ENCODE measurements around the gene FAM72B.
A peak's percentile ranks its signal among the peaks of the same experiment; 100 is the strongest.
"Not testable (repeated sequence)": the region's sequence is repeated elsewhere in the genome, so short reads cannot be mapped to it uniquely, and the experiment has no call there.

The FAM72B gene

DNA sequence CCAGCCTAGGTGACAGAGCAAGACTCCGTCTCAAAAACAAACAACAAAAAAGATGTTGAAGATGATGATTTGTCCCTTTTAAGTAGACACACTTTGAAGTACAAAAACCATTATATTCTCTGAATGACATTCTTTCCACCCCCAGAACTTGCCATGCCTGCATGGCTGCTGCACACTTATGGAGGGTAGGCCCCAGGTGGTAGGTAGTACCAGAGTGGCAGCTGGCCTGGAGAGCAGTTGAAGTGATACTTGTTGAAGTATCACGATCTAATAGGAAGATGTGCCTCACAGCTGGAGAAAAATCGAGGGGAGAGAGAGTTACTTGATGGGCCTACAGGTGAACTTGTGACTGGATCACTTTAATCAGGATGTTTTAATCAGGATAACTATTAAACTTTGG is 15.6 kb upstream of the FAM72B start:
- not testable (repeated sequence) for DNase-seq

DNA sequence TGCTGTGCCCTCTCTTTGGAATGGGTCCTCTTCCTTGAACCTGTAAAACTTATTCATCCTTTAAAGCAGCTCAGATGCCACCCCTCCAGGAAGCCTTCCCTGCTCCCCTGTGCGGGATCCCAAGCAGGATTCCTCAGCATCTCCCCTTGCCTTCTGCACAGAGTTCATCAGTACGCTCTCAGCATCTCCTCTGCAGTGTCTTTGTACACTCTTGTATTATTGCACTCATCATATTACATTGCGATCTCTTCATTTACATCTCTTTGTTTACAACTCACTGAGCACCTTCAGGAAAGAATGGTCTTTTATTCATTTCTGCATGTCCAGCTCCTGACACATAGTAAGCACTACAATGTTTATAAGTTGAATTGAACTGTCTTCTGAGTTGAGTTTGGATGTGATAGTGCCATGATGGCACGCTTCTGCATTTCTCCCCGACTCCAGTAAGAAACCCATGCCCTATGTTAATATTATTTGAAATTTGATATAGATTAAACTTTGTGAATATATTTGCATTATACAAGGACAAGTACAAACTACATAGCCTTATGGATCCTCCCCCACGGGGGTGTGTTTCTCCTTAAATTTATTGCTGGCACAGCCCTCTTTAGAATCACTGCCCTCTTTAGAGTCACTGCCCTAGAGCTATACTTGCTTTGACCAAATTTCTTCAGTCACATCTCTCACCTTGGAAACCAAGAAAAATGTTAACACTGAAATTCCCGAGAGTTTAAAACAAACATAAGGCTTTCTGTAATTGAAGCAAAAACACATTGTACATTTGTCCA is 13.1 kb upstream of the FAM72B start:
- not testable (repeated sequence) for DNase-seq

- DNase-seq = not testable (repeated sequence)
These were observed 8.4 kb upstream of the FAM72B start for GRCh38 chr1:121192512-121192911.

- DNase-seq = not testable (repeated sequence)
These were observed 3.8 kb upstream of the FAM72B start for GRCh38 chr1:121187914-121188313.

GRCh38 chr1:121186191-121186590 is 2.1 kb upstream of the FAM72B start:
- not testable (repeated sequence) for DNase-seq

GRCh38 chr1:121185140-121185708 is 1.1 kb upstream of the FAM72B start:
- DNase-seq = not testable (repeated sequence)

- peak; percentile 3 for DNase-seq
These were observed 273 bp downstream of the FAM72B start for GRCh38 chr1:121183867-121184266.

DNA sequence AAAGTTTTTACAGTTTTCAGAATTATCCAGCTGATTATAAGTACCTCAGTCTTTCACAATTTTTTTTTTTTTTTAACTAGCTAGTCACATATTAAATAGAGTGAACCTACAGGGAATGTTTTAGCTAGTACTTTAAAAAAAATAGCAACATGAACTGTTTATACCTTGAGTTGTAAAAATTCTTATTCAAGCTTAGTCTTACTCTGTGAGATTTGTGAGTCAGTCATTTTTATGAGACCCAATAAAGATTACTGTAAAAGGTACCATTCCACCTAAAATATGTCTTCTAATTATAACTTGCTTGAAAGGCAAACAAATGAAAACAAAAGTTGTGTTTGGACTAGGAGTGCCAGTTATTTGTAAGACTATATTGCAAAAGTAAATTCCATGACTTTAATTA is 5.9 kb downstream of the FAM72B start:
- not testable (repeated sequence) for DNase-seq

DNA sequence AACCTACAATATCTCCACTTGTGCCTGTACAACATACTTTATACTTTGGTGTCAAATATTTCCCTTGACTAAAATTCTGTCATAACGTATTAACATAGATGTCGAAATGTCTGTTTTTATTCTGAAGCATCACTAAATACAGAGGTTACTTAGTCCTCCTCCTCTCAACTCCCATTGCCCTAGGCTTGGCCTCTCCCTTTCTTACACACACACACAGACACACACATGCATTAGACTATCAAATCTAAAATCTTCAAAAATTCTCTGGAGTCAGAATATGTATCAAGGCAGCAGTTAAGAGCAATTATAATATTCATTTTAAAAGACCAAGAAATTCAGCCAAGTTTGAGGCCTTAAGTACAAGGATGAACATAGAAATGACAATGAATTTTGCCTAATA is 7.5 kb downstream of the FAM72B start:
- not testable (repeated sequence) for DNase-seq

DNA sequence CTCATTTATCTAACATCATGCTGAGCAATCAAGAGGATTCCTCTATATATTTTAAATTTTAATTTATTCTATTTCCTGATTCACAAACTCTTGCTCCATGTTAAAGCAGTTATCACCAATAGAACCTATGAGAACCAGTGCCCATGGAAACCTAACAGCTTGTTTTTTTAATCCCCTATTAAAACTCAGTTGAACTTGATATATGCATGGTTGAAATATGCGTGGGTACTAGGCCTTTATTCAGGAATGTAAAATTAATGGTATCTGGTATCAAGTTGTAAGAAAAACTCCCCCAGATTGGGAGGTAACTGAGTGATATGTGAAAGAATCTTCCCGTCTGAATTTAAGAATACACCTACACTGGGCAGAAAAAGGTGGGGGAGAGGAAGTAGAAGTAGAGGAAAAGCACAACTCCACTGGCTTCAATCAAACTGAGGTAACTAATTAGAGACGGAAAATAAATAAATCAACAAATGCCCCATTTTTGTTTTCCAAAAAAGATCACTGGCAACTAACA is 15.9 kb downstream of the FAM72B start:
- not testable (repeated sequence) for DNase-seq

- not testable (repeated sequence) for DNase-seq
These were observed 16.9 kb downstream of the FAM72B start for GRCh38 chr1:121167225-121167738.

DNA sequence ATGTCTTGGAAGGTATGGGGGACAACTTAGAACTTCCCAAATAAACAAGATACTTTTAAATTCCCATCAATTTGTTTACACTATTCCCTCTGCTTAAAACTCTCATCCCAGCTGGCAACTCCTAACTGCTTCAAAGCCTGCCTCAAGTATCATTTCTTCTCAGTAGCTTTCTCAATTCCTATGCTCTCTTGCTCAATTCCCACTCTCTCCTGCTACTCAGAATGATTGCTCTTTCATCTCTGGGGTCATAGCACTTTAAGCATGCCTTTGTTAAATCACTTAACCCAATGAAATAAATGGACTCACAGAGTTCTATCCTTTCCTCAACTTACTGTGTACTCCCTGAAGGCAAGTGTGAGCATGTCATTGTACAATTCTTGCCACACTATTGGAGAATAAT is 18.8 kb downstream of the FAM72B start:
- not testable (repeated sequence) for DNase-seq

GRCh38 chr1:121163850-121164757 is 20.0 kb downstream of the FAM72B start:
- DNase-seq = not testable (repeated sequence)

GRCh38 chr1:121161199-121161901 is 22.8 kb downstream of the FAM72B start:
- not testable (repeated sequence) for DNase-seq

DNA sequence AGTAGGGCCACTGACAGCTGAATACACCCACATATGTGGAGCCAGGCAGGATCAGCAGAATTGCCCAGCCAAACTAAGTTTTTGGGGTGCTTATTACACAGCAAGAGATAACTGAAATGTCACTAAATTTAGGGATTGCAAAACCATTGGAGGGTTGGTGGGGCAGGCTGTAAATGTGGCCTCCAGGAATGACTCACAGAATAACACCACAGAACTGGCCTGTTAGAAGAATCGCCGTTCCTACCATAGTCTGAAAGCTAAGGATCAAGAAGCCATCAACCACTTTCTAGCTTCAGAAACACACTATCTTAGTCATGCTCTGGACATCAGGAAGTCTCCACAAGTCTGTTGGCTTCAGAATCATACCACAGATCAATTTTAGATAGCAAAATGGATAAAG is 24.0 kb downstream of the FAM72B start:
- not testable (repeated sequence) for DNase-seq

- not testable (repeated sequence) for DNase-seq
These were observed 26.5 kb downstream of the FAM72B start for GRCh38 chr1:121157609-121158008.

- not testable (repeated sequence) for DNase-seq
These were observed 27.1 kb downstream of the FAM72B start for GRCh38 chr1:121156958-121157603.

DNA sequence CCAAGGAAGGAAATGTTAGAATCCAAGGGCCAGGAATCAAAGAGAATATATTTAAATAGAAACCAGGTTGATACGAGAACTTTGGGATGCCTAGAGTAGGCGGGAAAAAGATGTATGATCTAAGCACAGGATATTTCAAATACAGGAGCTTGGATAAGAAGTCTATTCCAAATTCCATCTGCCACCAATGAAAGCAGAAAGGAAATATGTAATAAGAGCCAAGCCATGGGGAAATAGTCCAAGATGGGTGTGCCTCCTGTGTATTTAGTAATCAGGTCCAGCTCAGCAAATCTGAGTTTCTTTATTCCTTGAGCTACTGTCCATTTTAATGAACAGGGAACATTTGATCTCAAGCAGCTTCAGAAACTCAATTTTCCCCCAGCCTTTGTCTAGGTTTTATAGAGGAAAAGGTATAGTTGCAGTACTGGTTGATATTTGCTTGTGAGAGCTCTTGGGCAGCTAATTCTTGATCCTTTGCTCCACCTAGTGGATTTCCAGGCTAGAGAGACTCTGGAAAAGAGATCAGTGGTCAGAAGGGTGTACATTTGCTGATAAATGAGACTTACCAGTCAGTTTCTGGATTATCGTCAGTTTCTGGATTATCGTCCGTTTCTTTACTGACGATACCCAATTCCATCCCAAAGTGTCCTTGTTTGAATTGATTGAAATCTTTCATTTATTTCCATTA is 28.3 kb downstream of the FAM72B start:
- DNase-seq = not testable (repeated sequence)

DNA sequence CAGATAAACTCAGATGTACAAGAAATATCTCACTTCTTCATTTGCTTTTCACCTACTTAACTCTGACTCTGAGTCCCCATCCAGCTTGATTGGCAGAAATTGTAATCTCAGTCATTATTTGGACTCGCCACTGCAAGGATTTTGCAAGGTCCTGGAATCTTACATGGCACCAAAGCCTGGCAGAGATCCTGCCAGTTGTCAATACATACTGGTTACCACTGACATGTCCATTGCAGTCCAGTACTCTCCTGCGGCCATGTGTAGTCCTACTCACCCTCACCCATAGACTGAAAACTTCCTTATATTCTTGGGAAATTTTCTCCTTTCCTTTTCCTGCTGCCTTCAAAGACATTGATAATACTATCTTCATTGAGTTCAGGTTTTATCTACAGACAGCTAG is 29.3 kb downstream of the FAM72B start:
- DNase-seq = not testable (repeated sequence)

DNA sequence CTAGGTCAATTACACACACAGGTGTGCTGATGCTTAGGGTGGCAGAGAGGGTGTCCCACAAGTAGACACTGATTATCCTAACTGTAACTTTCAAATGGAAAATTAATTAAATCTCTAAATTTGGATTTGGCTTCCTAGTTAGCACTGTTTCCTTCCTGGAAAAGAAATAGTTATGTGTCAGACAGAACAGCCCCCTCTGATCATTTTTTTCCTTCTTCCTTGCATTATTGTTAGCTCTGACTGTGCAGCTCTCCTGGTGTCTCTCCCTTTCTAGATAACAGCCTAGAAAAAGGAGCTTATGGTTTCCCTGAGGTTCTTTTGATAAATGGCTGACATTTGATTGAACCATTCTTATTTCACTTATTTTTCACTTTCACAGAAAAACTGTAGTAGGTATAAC is 31.4 kb downstream of the FAM72B start:
- not testable (repeated sequence) for DNase-seq

GRCh38 chr1:121151294-121151693 is 32.8 kb downstream of the FAM72B start:
- DNase-seq = not testable (repeated sequence)
